Endothelial cell of umbilical vein (primary cell): ENCODE results near the gene ACO2. TPM values are rescaled to one million over a fixed set of nuclear protein-coding genes. Genes with fewer than 3 reads are reported as not detected.

Experiments used
- BruUV-seq: library from RNA; stranded (reverse); fragments of 400-500 nt; replicated peaks from 2 replicates; lab custom pipeline; 2021; lab: Mats Ljungman, UMichigan
- CTCF ChIA-PET: fragments of 300-600, 350-600 bp; sonication (Branson Sonifier 250); formaldehyde crosslinking; loops from one replicate; lab custom pipeline; 2021; ENCODE audit warnings: antibody characterized with exemption, inconsistent platforms; lab: Charles Lee
- POLR2A ChIA-PET: fragments of 300-600, 350-600 bp; sonication (Branson Sonifier 250); formaldehyde crosslinking; loops from one replicate; lab custom pipeline; 2021; ENCODE audit warnings: antibody characterized with exemption, inconsistent platforms; lab: Charles Lee
- DNase-seq: peaks from one replicate; pipeline ENCODE4 v3.0.0-alpha.2; 2011; ENCODE audit warnings: low read depth, low spot score
- FAIRE-seq: peaks from 2 replicates; lab custom pipeline; 2011; peaks lifted over from hg19 to GRCh38; lab: Jason Lieb, UNC
- H2AFZ ChIP-seq: 2 replicates; pipeline ENCODE4 v1.6.0; 2012; ENCODE audit warnings: low read depth, low read length, control low read depth, inconsistent platforms
- H3K27ac ChIP-seq: 2 replicates; pipeline ENCODE4 v1.5.1; 2011; ENCODE audit warnings: low read depth, mild to moderate bottlenecking, control low read depth, low read length, moderate library complexity; ENCODE audit not compliant: insufficient read depth
- H3K27me3 ChIP-seq, 2 experiments: 2 replicates each; pipeline versions ENCODE4 v1.6.0 to v1.6.1; 2011; ENCODE audit warnings: low read length in 2 of 2, mixed read lengths in 1 of 2; ENCODE audit not compliant: control insufficient read depth in 2 of 2, insufficient read depth in 2 of 2
- H3K36me3 ChIP-seq, 2 experiments: 2 replicates in 1 of 2; 3 replicates in 1 of 2; pipeline ENCODE4 v1.5.1; 2011; ENCODE audit warnings: low read length in 2 of 2, mild to moderate bottlenecking in 1 of 2, moderate library complexity in 1 of 2; ENCODE audit not compliant: control insufficient read depth in 2 of 2, insufficient read depth in 2 of 2; ENCODE audit errors: extremely low read depth in 1 of 2
- H3K4me1 ChIP-seq: 3 replicates; pipeline ENCODE4 v1.5.1; 2011; ENCODE audit warnings: mild to moderate bottlenecking, low read length; ENCODE audit not compliant: control insufficient read depth, insufficient read depth; ENCODE audit errors: extremely low read depth
- H3K4me2 ChIP-seq: 2 replicates; pipeline ENCODE4 v1.6.1; 2011; ENCODE audit warnings: low read length, control low read depth, mixed read lengths; ENCODE audit not compliant: insufficient read depth
- H3K4me3 ChIP-seq, 3 experiments: fragments of 200-600 bp in 1 of 3; sonication (generic), shearing (Covaris generic) in 1 of 3; replicated peaks in 1 of 3; 2 replicates each; pipeline ENCODE4 v1.5.1; 2011 to 2016; ENCODE audit warnings: control low read depth in 3 of 3, low read length in 3 of 3, mild to moderate bottlenecking in 2 of 3, inconsistent platforms in 1 of 3, low read depth in 1 of 3, moderate library complexity in 1 of 3; ENCODE audit not compliant: insufficient read depth in 1 of 3
- H3K79me2 ChIP-seq: 2 replicates; pipeline ENCODE4 v1.6.0; 2012; ENCODE audit warnings: low read length, inconsistent platforms; ENCODE audit not compliant: control insufficient read depth, insufficient read depth
- H3K9ac ChIP-seq: replicated peaks from 2 replicates; pipeline ENCODE3; 2011; ENCODE audit warnings: low read length, control low read depth; ENCODE audit not compliant: insufficient read depth; ENCODE audit errors: extremely low read depth
- H3K9me1 ChIP-seq: replicated peaks from 3 replicates; pipeline ENCODE4 v1.6.0; 2011; ENCODE audit warnings: mild to moderate bottlenecking, low read length; ENCODE audit not compliant: control insufficient read depth, insufficient read depth; ENCODE audit errors: extremely low read depth
- H3K9me3 ChIP-seq: replicated peaks from 2 replicates; pipeline ENCODE4 v1.5.1; 2012; ENCODE audit warnings: low read length, inconsistent platforms; ENCODE audit not compliant: control insufficient read depth, insufficient read depth
- H4K20me1 ChIP-seq: replicated peaks from 2 replicates; pipeline ENCODE3; 2011; ENCODE audit warnings: mild to moderate bottlenecking, low read length; ENCODE audit not compliant: control insufficient read depth, insufficient read depth; ENCODE audit errors: extremely low read depth
- EZH2 ChIP-seq: IDR thresholded peaks from 2 replicates; pipeline ENCODE4 v1.6.1; 2012; ENCODE audit warnings: borderline replicate concordance, low read depth, mild to moderate bottlenecking, moderate library complexity, low read length, inconsistent platforms; ENCODE audit not compliant: severe bottlenecking
- FOS ChIP-seq: IDR thresholded peaks from 2 replicates; pipeline ENCODE4 v1.6.1; 2011; ENCODE audit warnings: mild to moderate bottlenecking, low read length, moderate library complexity, borderline replicate concordance; ENCODE audit not compliant: insufficient read depth
- GATA2 ChIP-seq: IDR thresholded peaks from 2 replicates; pipeline ENCODE4 v1.7.0; 2011; ENCODE audit warnings: low read depth, mild to moderate bottlenecking, moderate library complexity, mixed read lengths, low read length; ENCODE audit not compliant: insufficient read length, insufficient read depth
- JUN ChIP-seq: IDR thresholded peaks from 2 replicates; pipeline ENCODE4 v1.6.1; 2011; ENCODE audit warnings: borderline replicate concordance, low read depth; ENCODE audit not compliant: insufficient read length, insufficient read depth
- MAX ChIP-seq: IDR thresholded peaks from 2 replicates; pipeline ENCODE4 v1.6.1; 2011; ENCODE audit not compliant: insufficient read depth, insufficient read length
- MYC ChIP-seq: IDR thresholded peaks from one replicate; pipeline ENCODE4 v1.6.1; 2011; ENCODE audit warnings: mild to moderate bottlenecking, low read depth, low read length
- POLR2A ChIP-seq: IDR thresholded peaks from 2 replicates; pipeline ENCODE4 v1.6.1; 2012; ENCODE audit warnings: low read depth, mild to moderate bottlenecking, control low read depth, low read length
- POLR2AphosphoS5 ChIP-seq: IDR thresholded peaks from 2 replicates; pipeline ENCODE4 v1.6.1; 2012; ENCODE audit warnings: low read depth, mild to moderate bottlenecking, control low read depth, low read length, moderate library complexity; ENCODE audit not compliant: insufficient read depth
- dilution Hi-C: fragments of 300-500 bp; cut with MboI; formaldehyde crosslinking; loops from one replicate; pipeline ENCODE4 v1.15.0; 2019; ENCODE audit warnings: low sequenced_read_pairs; ENCODE audit not compliant: extremely low pct_ligation_motif_present
- intact Hi-C: fragments of 100-400 bp; cut with micrococcal nuclease; formaldehyde crosslinking; loops from one replicate; pipeline ENCODE4 v1.10.0; 2022
- polyA plus RNA-seq, 4 experiments: library from polyadenylated mRNA; depleted of rRNA in 3 of 4; stranded (reverse) in 3 of 4; unstranded in 1 of 4; fragments of >200 nt; gene quantifications; 2 replicates each; pipeline versions ENCODE4 v1.2.1 to v1.2.3, GENCODE V29; 2011 to 2012; ENCODE audit warnings: missing spikeins in 1 of 4
- total RNA-seq: library from RNA; stranded (reverse); gene quantifications from 2 replicates; pipeline ENCODE4 v1.2.3, GENCODE V29; 2021
- TF ChIP-seq, protein P1 (sequence below), 2 donors: IDR thresholded peaks; 1 replicate in 1 of 2; 2 replicates in 1 of 2; pipeline ENCODE4 v1.5.1; 2011; ENCODE audit warnings: low read length in 2 of 2, mild to moderate bottlenecking in 2 of 2, moderate library complexity in 2 of 2, control low read depth in 1 of 2, inconsistent platforms in 1 of 2, low read depth in 1 of 2; ENCODE audit not compliant: insufficient read depth in 1 of 2; ENCODE audit errors: extremely low read depth in 1 of 2

The ACO2 gene
- total and polyA plus RNA-seq, 2 donors (not counting 3 experiments of a cell fraction or from before 2014, with no cell fraction given) = 63.8 to 79.7 TPM

GRCh38 chr22:41562461-41562860, 93.5 kb downstream of the ACO2 start:
- POLR2A ChIA-PET = no interaction called here
- Histone ChIP-seq H3K4me2 (no peak overlapping the region), H3K4me3 (no peak overlapping the region), H3K4me1 (peaks cover 11% of the 10 kb centered on the region), H4K20me1 (no peaks in the 10 kb centered on the region), H3K9me1 (no peaks in the 10 kb centered on the region), H3K36me3 (no peaks in the 10 kb centered on the region), H3K27ac (no peak overlapping the region), H3K79me2 (no peaks in the 10 kb centered on the region), H3K9ac (no peak overlapping the region), H3K9me3 (no peaks in the 10 kb centered on the region), H2AFZ (no peak overlapping the region), H3K27me3 (peaks cover 0 to 8% of the 10 kb centered on the region in 2 experiments)
- CTCF ChIA-PET = interaction anchor here (0.8 to 1.5 kb wide), 3 partner anchors 14 to 27 kb away, joined by 3 to 6 read pairs (median 4); partner anchors contain the start of gene PMM1
- TF ChIP-seq MAX (no peak), GATA2 (no peak), JUN (no peak), POLR2A (no peak), FOS (no peak), POLR2AphosphoS5 (no peak), MYC (no peak), EZH2 (no peak)
- TF ChIP-seq, protein P1, sequence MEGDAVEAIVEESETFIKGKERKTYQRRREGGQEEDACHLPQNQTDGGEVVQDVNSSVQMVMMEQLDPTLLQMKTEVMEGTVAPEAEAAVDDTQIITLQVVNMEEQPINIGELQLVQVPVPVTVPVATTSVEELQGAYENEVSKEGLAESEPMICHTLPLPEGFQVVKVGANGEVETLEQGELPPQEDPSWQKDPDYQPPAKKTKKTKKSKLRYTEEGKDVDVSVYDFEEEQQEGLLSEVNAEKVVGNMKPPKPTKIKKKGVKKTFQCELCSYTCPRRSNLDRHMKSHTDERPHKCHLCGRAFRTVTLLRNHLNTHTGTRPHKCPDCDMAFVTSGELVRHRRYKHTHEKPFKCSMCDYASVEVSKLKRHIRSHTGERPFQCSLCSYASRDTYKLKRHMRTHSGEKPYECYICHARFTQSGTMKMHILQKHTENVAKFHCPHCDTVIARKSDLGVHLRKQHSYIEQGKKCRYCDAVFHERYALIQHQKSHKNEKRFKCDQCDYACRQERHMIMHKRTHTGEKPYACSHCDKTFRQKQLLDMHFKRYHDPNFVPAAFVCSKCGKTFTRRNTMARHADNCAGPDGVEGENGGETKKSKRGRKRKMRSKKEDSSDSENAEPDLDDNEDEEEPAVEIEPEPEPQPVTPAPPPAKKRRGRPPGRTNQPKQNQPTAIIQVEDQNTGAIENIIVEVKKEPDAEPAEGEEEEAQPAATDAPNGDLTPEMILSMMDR (IDR thresholded peaks at IDR 0.05; ENCODE audit: extremely low read depth in 1 of 2, insufficient read depth in 1 of 2, low read depth in 1 of 2, low read length in 2 of 2) = no peak
- FAIRE-seq = no peak
- DNase-seq = no peak
- no TSS peak for BruUV-seq
- dilution Hi-C loops = no loop called here
- intact Hi-C loops = no loop called here
